HG02610 (cell line): ENCODE results near the gene RBM20.

Experiments used
- ATAC-seq: cut with Tn5 transposase; IDR thresholded peaks from one replicate; pipeline ENCODE4 v1.9.1; 2021; ENCODE audit warnings: mild to moderate bottlenecking, moderate library complexity; ENCODE audit not compliant: unreplicated experiment

Gene RBM20

GRCh38 chr10:110804376-110804775 lies 160.2 kb downstream of the RBM20 start:
- no peak for ATAC-seq

GRCh38 chr10:110805292-110805691 lies 161.2 kb downstream of the RBM20 start:
- no peak for ATAC-seq

- no peak for ATAC-seq
Observed at GRCh38 chr10:110806335-110806734, 162.2 kb downstream of the RBM20 start.

GRCh38 chr10:110808123-110808522 lies 164.0 kb downstream of the RBM20 start:
- ATAC-seq = no peak

- no peak for ATAC-seq
Observed at GRCh38 chr10:110808615-110809014, 164.5 kb downstream of the RBM20 start.

- ATAC-seq = no peak
Observed at GRCh38 chr10:110810625-110811024, 166.5 kb downstream of the RBM20 start.

GRCh38 chr10:110811791-110812581 lies 167.8 kb downstream of the RBM20 start:
- no peak for ATAC-seq

GRCh38 chr10:110812583-110812982 lies 168.4 kb downstream of the RBM20 start:
- ATAC-seq = no peak

- ATAC-seq = no peak
Observed at GRCh38 chr10:110813743-110814472, 169.8 kb downstream of the RBM20 start.

- ATAC-seq = peak; percentile 91
Observed at GRCh38 chr10:110815354-110816004, 171.3 kb downstream of the RBM20 start.

- ATAC-seq = no peak
Observed at GRCh38 chr10:110817614-110818013, 173.5 kb downstream of the RBM20 start.

GRCh38 chr10:110818311-110819256 lies 174.4 kb downstream of the RBM20 start:
- ATAC-seq = no peak

- ATAC-seq = no peak
Observed at GRCh38 chr10:110820321-110820814, 176.2 kb downstream of the RBM20 start.

GRCh38 chr10:110821508-110821907 lies 177.4 kb downstream of the RBM20 start:
- ATAC-seq = no peak

- no peak for ATAC-seq
Observed at GRCh38 chr10:110822035-110822711, 178.0 kb downstream of the RBM20 start.

- ATAC-seq = no peak
Observed at GRCh38 chr10:110822712-110823311, 178.7 kb downstream of the RBM20 start.

- ATAC-seq = no peak
Observed at GRCh38 chr10:110824152-110824441, 180.0 kb downstream of the RBM20 start.

- ATAC-seq = no peak
Observed at GRCh38 chr10:110824660-110825059, 180.5 kb downstream of the RBM20 start.

GRCh38 chr10:110825508-110825907 lies 181.4 kb downstream of the RBM20 start:
- no peak for ATAC-seq

- ATAC-seq = no peak
Observed at GRCh38 chr10:110827410-110827809, 183.3 kb downstream of the RBM20 start.
